Measurements from ENCODE around the gene NADK. TPM values are rescaled to one million over a fixed set of nuclear protein-coding genes. Genes with fewer than 3 reads are reported as not detected.
"Not testable (repeated sequence)": the region's sequence is repeated elsewhere in the genome, so short reads cannot be mapped to it uniquely, and the experiment has no call there.

NADK gene
- total RNA-seq, 1 donor from 2014 or later, result 11.5 TPM

DNA sequence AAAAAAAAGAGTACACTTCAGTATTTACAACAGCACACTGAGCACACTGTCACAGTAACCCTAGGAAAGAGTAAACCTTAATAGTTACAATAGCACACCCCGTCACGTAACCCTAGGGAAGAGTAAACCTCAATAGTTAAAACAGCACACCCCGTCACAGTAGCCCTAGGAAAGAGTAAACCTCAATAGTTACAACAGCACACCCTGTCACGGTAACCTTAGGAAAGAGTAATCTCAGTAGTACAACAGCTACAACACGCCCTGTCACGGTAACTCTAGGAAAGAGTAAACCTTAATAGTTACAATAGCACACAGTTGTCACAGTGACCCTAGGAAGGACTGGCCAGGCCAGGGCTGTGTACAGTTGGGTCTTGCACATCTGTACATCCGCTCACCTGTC lies 57.1 kb downstream of the NADK start:
- H3K9ac ChIP-seq (ENCODE audit: low read depth in 1 of 3, low read length in 3 of 3), result no peak overlapping the region
- H3K9me3 ChIP-seq (ENCODE audit: control insufficient read depth in 3 of 3, low read length in 3 of 3), result no peaks in the 10 kb centered on the region
- H3K27ac ChIP-seq (ENCODE audit: low read depth, low read length), result no peak overlapping the region
- H3K27me3 ChIP-seq (ENCODE audit: control insufficient read depth in 3 of 3, insufficient read depth in 3 of 3, low read length in 3 of 3), result no peaks in the 10 kb centered on the region
- peaks cover 0 to 9% (median 5%) of the 10 kb centered on the region in 3 donors for H3K4me1 ChIP-seq (ENCODE audit: control insufficient read depth in 3 of 3, insufficient read depth in 3 of 3, low read length in 3 of 3)
- H3K36me3 ChIP-seq (ENCODE audit: control insufficient read depth in 3 of 3, insufficient read depth in 3 of 3, low read length in 3 of 3), result peaks cover 11 to 23% (median 18%) of the 10 kb centered on the region in 3 donors
- no peak overlapping the region for H3K4me3 ChIP-seq (ENCODE audit: low read length in 3 of 3)

DNA sequence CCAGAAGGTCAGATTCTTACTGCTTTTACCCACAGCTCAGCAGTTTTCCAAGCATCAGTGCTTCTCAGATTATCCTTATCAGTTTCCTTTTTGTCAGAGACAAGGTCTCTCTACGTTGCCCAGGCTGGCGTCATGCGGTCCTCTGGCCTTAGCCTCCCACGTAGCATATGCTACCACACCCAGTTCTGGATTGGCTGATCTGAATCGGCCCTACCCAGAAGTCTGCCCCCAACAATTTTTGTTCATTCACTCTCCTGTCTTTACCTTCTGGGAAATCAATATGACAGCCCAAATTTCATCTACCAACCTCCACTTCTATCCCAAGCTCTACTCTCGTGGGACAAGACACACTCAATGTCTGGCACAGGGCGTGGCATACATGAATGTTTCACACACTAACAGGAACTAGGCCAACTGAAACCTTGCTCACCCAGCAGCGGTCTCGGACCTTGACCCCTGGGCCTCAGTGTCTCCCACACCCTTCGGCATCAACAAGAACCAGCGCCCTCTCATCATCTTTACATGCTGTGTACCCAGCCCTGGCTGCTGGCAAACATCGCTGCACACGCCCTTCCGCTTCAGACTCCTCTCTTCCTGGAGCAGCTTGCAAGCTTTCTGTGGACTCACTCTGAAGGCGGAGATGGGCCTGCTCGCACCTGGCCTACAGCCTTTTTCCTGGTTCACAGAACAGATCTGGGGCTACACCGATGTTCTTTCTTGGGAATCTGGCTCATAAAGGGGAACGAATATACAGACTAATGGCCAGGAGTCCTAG lies 63.0 kb downstream of the NADK start:
- not testable (repeated sequence) for H3K9ac ChIP-seq (ENCODE audit: low read depth in 1 of 3, low read length in 3 of 3); H3K4me1 ChIP-seq (ENCODE audit: control insufficient read depth in 3 of 3, insufficient read depth in 3 of 3, low read length in 3 of 3); H3K9me3 ChIP-seq (ENCODE audit: control insufficient read depth in 3 of 3, low read length in 3 of 3); H3K27me3 ChIP-seq (ENCODE audit: control insufficient read depth in 3 of 3, insufficient read depth in 3 of 3, low read length in 3 of 3); H3K27ac ChIP-seq (ENCODE audit: low read depth, low read length); H3K4me3 ChIP-seq (ENCODE audit: low read length in 3 of 3)
- peaks cover 10 to 19% (median 12%) of the 10 kb centered on the region in 3 donors for H3K36me3 ChIP-seq (ENCODE audit: control insufficient read depth in 3 of 3, insufficient read depth in 3 of 3, low read length in 3 of 3)

DNA sequence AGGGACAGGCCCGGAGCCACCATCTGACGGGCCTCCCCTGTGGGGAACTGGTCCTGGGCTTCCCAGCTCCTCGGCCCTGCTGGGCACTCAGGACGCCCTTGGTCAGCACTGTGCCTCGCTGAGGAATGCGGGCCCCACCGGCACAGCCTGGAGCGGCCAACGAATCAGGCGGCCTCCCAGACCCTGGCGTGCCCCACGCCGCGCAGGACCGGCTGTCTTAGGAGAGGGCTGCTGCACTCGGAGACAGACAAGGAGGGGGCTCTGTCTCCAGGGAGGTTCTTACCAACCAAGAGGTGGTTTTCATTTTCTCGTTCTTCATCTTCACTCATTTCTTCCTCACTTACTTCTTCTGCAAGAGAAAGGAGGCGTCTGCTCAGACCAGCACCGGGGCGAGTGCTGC lies 70.4 kb downstream of the NADK start:
- not testable (repeated sequence) for H3K27ac ChIP-seq (ENCODE audit: low read depth, low read length); H3K36me3 ChIP-seq (ENCODE audit: control insufficient read depth in 3 of 3, insufficient read depth in 3 of 3, low read length in 3 of 3); H3K9me3 ChIP-seq (ENCODE audit: control insufficient read depth in 3 of 3, low read length in 3 of 3); H3K4me3 ChIP-seq (ENCODE audit: low read length in 3 of 3); H3K27me3 ChIP-seq (ENCODE audit: control insufficient read depth in 3 of 3, insufficient read depth in 3 of 3, low read length in 3 of 3); H3K4me1 ChIP-seq (ENCODE audit: control insufficient read depth in 3 of 3, insufficient read depth in 3 of 3, low read length in 3 of 3); H3K9ac ChIP-seq (ENCODE audit: low read depth in 1 of 3, low read length in 3 of 3)

DNA sequence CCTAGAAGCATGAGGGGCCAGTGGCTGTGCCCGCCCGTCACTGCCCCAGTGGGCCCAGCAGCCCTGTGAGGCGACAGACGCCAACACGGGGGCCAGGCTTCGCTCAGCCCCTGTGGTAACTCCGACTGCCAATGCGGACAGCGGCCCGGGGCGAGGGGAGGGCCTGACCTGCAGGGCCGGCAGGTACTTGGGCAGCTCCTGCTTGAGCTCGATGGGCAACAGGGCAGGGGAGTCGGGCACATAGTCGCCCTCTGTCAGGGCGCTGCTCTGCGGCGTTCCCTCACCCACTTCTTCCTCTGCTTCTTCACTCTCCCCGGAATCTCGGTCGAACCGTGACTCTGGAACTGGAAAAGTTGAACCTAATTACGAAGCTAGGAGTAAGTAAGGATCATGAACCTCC lies 71.0 kb downstream of the NADK start:
- H3K9me3 ChIP-seq (ENCODE audit: control insufficient read depth in 3 of 3, low read length in 3 of 3); H3K9ac ChIP-seq (ENCODE audit: low read depth in 1 of 3, low read length in 3 of 3); H3K4me3 ChIP-seq (ENCODE audit: low read length in 3 of 3); H3K4me1 ChIP-seq (ENCODE audit: control insufficient read depth in 3 of 3, insufficient read depth in 3 of 3, low read length in 3 of 3); H3K36me3 ChIP-seq (ENCODE audit: control insufficient read depth in 3 of 3, insufficient read depth in 3 of 3, low read length in 3 of 3); H3K27me3 ChIP-seq (ENCODE audit: control insufficient read depth in 3 of 3, insufficient read depth in 3 of 3, low read length in 3 of 3); H3K27ac ChIP-seq (ENCODE audit: low read depth, low read length): not testable (repeated sequence)

DNA sequence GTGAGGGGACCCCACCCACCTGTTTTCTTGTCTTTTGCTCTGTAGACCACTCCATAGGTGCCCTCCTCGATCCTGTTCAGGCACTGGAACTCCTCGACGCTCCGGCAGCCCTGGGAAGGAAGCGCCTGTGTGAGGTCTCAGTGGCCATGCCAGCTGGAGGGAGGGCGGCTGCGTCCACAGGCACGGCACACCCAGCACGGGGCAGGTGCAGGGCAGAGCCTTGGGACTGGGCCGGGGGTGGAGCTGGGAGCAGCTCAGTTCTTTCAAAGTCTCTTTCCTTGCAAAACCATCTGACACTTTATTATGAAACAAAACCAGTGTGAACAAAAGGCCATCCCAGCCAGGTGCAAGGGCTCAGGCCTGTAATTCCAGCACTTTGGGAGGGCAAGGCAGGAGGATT lies 72.6 kb downstream of the NADK start:
- H3K9me3 ChIP-seq (ENCODE audit: control insufficient read depth in 3 of 3, low read length in 3 of 3); H3K4me3 ChIP-seq (ENCODE audit: low read length in 3 of 3); H3K36me3 ChIP-seq (ENCODE audit: control insufficient read depth in 3 of 3, insufficient read depth in 3 of 3, low read length in 3 of 3); H3K4me1 ChIP-seq (ENCODE audit: control insufficient read depth in 3 of 3, insufficient read depth in 3 of 3, low read length in 3 of 3); H3K9ac ChIP-seq (ENCODE audit: low read depth in 1 of 3, low read length in 3 of 3); H3K27ac ChIP-seq (ENCODE audit: low read depth, low read length); H3K27me3 ChIP-seq (ENCODE audit: control insufficient read depth in 3 of 3, insufficient read depth in 3 of 3, low read length in 3 of 3): not testable (repeated sequence)

DNA sequence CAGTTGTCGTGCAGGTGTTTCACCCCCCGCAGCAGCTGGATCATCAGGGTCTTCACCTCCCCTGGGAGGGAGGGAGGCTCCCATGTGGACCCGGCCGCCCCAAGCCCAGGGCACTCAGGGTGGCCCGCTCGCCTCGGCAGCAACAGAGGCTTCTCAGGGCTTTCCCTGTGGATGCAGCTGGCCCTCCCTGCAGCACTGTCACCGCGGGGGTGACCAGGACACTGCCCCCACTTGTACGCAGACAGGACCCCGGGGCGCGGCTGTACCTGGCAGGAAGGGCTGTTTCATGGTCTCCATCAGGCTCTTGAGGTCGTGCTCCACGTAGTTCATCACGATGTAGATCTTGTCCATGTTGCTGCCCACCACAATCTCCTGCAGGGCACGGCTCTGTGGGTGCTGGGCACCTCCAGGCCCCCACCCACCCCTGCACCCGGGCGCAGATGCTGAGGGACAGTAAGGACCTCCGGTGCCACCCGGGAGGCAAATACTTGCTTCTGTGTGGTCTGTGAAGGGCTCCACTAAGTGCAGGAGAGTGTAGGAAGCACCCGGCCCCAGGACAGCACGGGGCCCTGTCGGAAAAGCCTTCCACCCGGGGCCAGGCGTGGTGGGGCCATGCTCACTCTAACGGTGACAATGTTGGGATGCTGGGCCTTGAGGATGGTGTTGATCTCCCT lies 73.8 kb downstream of the NADK start:
- not testable (repeated sequence) for H3K27me3 ChIP-seq (ENCODE audit: control insufficient read depth in 3 of 3, insufficient read depth in 3 of 3, low read length in 3 of 3); H3K4me1 ChIP-seq (ENCODE audit: control insufficient read depth in 3 of 3, insufficient read depth in 3 of 3, low read length in 3 of 3); H3K27ac ChIP-seq (ENCODE audit: low read depth, low read length); H3K4me3 ChIP-seq (ENCODE audit: low read length in 3 of 3); H3K36me3 ChIP-seq (ENCODE audit: control insufficient read depth in 3 of 3, insufficient read depth in 3 of 3, low read length in 3 of 3); H3K9ac ChIP-seq (ENCODE audit: low read depth in 1 of 3, low read length in 3 of 3); H3K9me3 ChIP-seq (ENCODE audit: control insufficient read depth in 3 of 3, low read length in 3 of 3)

DNA sequence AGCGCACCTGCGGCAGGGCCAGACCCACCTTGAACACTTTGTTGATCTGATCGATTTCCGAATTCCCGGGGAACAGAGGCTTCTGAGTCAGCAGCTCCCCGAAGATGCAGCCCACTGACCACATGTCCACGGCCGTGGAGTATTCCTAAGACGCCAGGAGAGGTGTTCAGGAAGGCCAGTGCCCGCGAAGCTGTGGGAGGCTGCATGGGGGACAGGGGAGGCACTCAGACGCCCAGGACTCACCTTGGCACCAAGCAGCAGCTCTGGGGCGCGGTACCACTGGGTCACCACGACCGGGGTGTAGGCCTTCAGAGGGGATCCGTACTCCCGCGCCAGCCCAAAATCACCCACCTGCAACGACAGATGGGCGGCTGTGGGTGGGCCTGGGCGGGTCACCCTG lies 74.5 kb downstream of the NADK start:
- Histone ChIP-seq H3K4me3 (ENCODE audit: low read length in 3 of 3) (no peak overlapping the region), H3K4me1 (ENCODE audit: control insufficient read depth in 3 of 3, insufficient read depth in 3 of 3, low read length in 3 of 3) (no peaks in the 10 kb centered on the region), H3K9ac (ENCODE audit: low read depth in 1 of 3, low read length in 3 of 3) (no peak overlapping the region), H3K27ac (ENCODE audit: low read depth, low read length) (no peak overlapping the region), H3K27me3 (ENCODE audit: control insufficient read depth in 3 of 3, insufficient read depth in 3 of 3, low read length in 3 of 3) (no peaks in the 10 kb centered on the region), H3K36me3 (ENCODE audit: control insufficient read depth in 3 of 3, insufficient read depth in 3 of 3, low read length in 3 of 3) (peaks cover 0 to 8% (median 8%) of the 10 kb centered on the region in 3 donors), H3K9me3 (ENCODE audit: control insufficient read depth in 3 of 3, low read length in 3 of 3) (no peaks in the 10 kb centered on the region)

DNA sequence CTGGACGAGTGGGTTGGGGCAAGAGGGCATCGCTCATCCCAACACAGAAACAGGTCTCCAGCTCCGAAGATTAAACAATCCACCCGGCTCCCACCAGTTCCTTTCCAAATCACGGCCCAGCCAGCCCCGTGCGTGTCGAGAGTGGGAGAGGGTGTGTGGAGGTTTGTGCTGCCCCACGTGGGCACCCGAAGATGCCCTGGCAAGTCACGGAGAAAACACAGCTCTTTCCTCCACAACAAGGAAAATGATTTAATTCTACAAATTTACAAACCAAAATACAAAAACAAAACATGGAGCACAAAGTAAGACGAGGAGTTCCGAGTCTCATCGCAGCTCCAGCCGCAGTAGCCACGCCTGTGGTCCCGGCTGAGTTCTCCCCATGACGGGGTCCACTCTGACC lies 75.8 kb downstream of the NADK start:
- H3K4me3 ChIP-seq (ENCODE audit: low read length in 3 of 3); H3K27me3 ChIP-seq (ENCODE audit: control insufficient read depth in 3 of 3, insufficient read depth in 3 of 3, low read length in 3 of 3); H3K4me1 ChIP-seq (ENCODE audit: control insufficient read depth in 3 of 3, insufficient read depth in 3 of 3, low read length in 3 of 3); H3K27ac ChIP-seq (ENCODE audit: low read depth, low read length); H3K9ac ChIP-seq (ENCODE audit: low read depth in 1 of 3, low read length in 3 of 3); H3K36me3 ChIP-seq (ENCODE audit: control insufficient read depth in 3 of 3, insufficient read depth in 3 of 3, low read length in 3 of 3); H3K9me3 ChIP-seq (ENCODE audit: control insufficient read depth in 3 of 3, low read length in 3 of 3): not testable (repeated sequence)

Other genes with a start within 250 kb of the NADK start
- 2.1 TPM for gene TMEM240, start 237.8 kb downstream of the NADK start, total RNA-seq
- 40.2 TPM for gene SSU72, start 203.6 kb downstream of the NADK start, total RNA-seq
- not detected for gene FNDC10, start 178.3 kb downstream of the NADK start, total RNA-seq
- gene MIB2, start 163.0 kb downstream of the NADK start, total RNA-seq, result 49.6 TPM
- gene MMP23B, start 146.3 kb downstream of the NADK start, total RNA-seq, result 17.2 TPM
- gene CDK11B, start 119.5 kb downstream of the NADK start, total RNA-seq, result 8.4 TPM
- gene SLC35E2B, start 85.7 kb downstream of the NADK start, total RNA-seq, result 15.7 TPM
- gene CDK11A, start 54.1 kb downstream of the NADK start, total RNA-seq, result 16.7 TPM
- 61.6 TPM for gene GNB1, start 112.6 kb upstream of the NADK start, total RNA-seq
- gene CALML6, start 136.8 kb upstream of the NADK start, total RNA-seq, result 191 TPM
- 21.9 TPM for gene TMEM52, start 140.8 kb upstream of the NADK start, total RNA-seq
- gene CFAP74, start 225.3 kb upstream of the NADK start, total RNA-seq, result under 0.01 TPM
- gene GABRD, start 240.9 kb upstream of the NADK start, total RNA-seq, result under 0.01 TPM